ENCODE data around the gene QRICH2. TPM values are rescaled to one million over a fixed set of nuclear protein-coding genes. Genes with fewer than 3 reads are reported as not detected.
"Not testable (repeated sequence)": the region's sequence is repeated elsewhere in the genome, so short reads cannot be mapped to it uniquely, and the experiment has no call there.

Gene QRICH2
- total and polyA plus RNA-seq, 8 donors: 0.81 to 9.2 (median 1.7) TPM

- FAIRE-seq: no peak
- no peak overlapping the region for H3K4me3 ChIP-seq
- no peak for TF ChIP-seq CTCF (IDR thresholded peaks at IDR 0.05)
- no peak overlapping the region for H3K27ac ChIP-seq
- DNase-seq: no peak
- H3K27me3 ChIP-seq: no peaks in the 10 kb centered on the region
- no peaks in the 10 kb centered on the region for H3K9me3 ChIP-seq
- peaks cover 0 to 5% (median 0%) of the 10 kb centered on the region in 3 donors for H3K36me3 ChIP-seq
- peaks cover 2 to 16% (median 5%) of the 10 kb centered on the region in 3 donors for H3K4me1 ChIP-seq
- intact Hi-C loops (cut with DNase I): no loop called here
- WGBS, 2 donors: 94 to 99% methylated on average over 5 of the region's 5 CpGs
- no peak for ATAC-seq
These were observed 42.4 kb upstream of the QRICH2 start for GRCh38 chr17:76350463-76350862.

GRCh38 chr17:76346936-76347335, 38.9 kb upstream of the QRICH2 start:
- WGBS, 2 donors: 95% methylated on average over 11 of the region's 11 CpGs
- peaks cover 0 to 11% (median 0%) of the 10 kb centered on the region in 3 donors for H3K36me3 ChIP-seq

GRCh38 chr17:76345377-76345974, 37.4 kb upstream of the QRICH2 start:
- Histone ChIP-seq H3K36me3 (peaks cover 0 to 11% (median 0%) of the 10 kb centered on the region in 3 donors), H3K4me1 (no peaks in the 10 kb centered on the region), H3K27me3 (no peaks in the 10 kb centered on the region), H3K27ac (no peak overlapping the region), H3K9me3 (no peaks in the 10 kb centered on the region), H3K4me3 (no peak overlapping the region)
- WGBS, 2 donors: 87 to 92% methylated on average over 14 of the region's 14 CpGs
- peak in 1 of 6 donors; percentile 10 for DNase-seq
- TF ChIP-seq CTCF (IDR thresholded peaks at IDR 0.05): no peak
- ATAC-seq: peak in 2 of 4 donors; percentile 17 to 49
- FAIRE-seq: no peak
- intact Hi-C loops (cut with DNase I): no loop called here

More at GRCh38 chr17:76346936-76347335, 38.9 kb upstream of the QRICH2 start:
- DNase-seq; H3K27me3 ChIP-seq; H3K27ac ChIP-seq; intact Hi-C loops (cut with DNase I); H3K9me3 ChIP-seq; ATAC-seq; FAIRE-seq; H3K4me3 ChIP-seq; H3K4me1 ChIP-seq: not testable (repeated sequence)

- 92 to 94% methylated on average over 7 of the region's 7 CpGs for WGBS, 2 donors
- H3K27me3 ChIP-seq: no peaks in the 10 kb centered on the region
- intact Hi-C loops (cut with DNase I): no loop called here
- H3K4me1 ChIP-seq: no peaks in the 10 kb centered on the region
- FAIRE-seq: no peak
- ATAC-seq: no peak
- peak in 1 of 6 donors; percentile 11 for DNase-seq
- no peaks in the 10 kb centered on the region for H3K9me3 ChIP-seq
- no peak for TF ChIP-seq CTCF (IDR thresholded peaks at IDR 0.05)
- H3K36me3 ChIP-seq: peaks cover 0 to 11% (median 0%) of the 10 kb centered on the region in 3 donors
- no peak overlapping the region for H3K27ac ChIP-seq
- no peak overlapping the region for H3K4me3 ChIP-seq
These were observed 35.0 kb upstream of the QRICH2 start for GRCh38 chr17:76343106-76343505.

GRCh38 chr17:76341301-76341700, 33.2 kb upstream of the QRICH2 start:
- Histone ChIP-seq H3K36me3 (peaks cover 0 to 11% (median 0%) of the 10 kb centered on the region in 3 donors), H3K27me3 (no peaks in the 10 kb centered on the region), H3K27ac (no peak overlapping the region), H3K4me1 (no peaks in the 10 kb centered on the region), H3K9me3 (no peaks in the 10 kb centered on the region), H3K4me3 (no peak overlapping the region)
- no peak for FAIRE-seq
- ATAC-seq: no peak
- peak in 1 of 6 donors; percentile 3 for DNase-seq
- WGBS, 2 donors: 92% methylated on average over 6 of the region's 6 CpGs
- TF ChIP-seq CTCF (IDR thresholded peaks at IDR 0.05): no peak
- intact Hi-C loops (cut with DNase I): no loop called here

Data from pancreas (tissue), 10 donors.